DOHH2 (cell line): Measurements from ENCODE around the gene NID1.

Source experiments
- CTCF ChIP-seq: fragments of 200-600 bp; sonication (generic); IDR thresholded peaks from one replicate; pipeline ENCODE4 v1.5.1; 2014; ENCODE audit warnings: antibody characterized with exemption, mild to moderate bottlenecking, low read depth, low read length; ENCODE audit not compliant: poor library complexity, severe bottlenecking
- EZH2phosphoT487 ChIP-seq: fragments of 200-600 bp; sonication (generic); IDR thresholded peaks from 2 replicates; pipeline ENCODE4 v1.6.1; 2017; ENCODE audit warnings: borderline replicate concordance, mild to moderate bottlenecking, antibody characterized with exemption, low read length, moderate library complexity, mixed read lengths

GRCh38 chr1:235942625-235942934 is 122.3 kb downstream of the NID1 start:
- TF ChIP-seq EZH2phosphoT487 (no peak), CTCF (no peak)
